ENCODE data around the gene NCOR1. TPM values are rescaled to one million over a fixed set of nuclear protein-coding genes. Genes with fewer than 3 reads are reported as not detected.
A peak's percentile ranks its signal among the peaks of the same experiment; 100 is the strongest.
"Not testable (repeated sequence)": the region's sequence is repeated elsewhere in the genome, so short reads cannot be mapped to it uniquely, and the experiment has no call there.

Gene NCOR1
- total RNA-seq, 1 donor from 2014 or later = 108 TPM

DNA sequence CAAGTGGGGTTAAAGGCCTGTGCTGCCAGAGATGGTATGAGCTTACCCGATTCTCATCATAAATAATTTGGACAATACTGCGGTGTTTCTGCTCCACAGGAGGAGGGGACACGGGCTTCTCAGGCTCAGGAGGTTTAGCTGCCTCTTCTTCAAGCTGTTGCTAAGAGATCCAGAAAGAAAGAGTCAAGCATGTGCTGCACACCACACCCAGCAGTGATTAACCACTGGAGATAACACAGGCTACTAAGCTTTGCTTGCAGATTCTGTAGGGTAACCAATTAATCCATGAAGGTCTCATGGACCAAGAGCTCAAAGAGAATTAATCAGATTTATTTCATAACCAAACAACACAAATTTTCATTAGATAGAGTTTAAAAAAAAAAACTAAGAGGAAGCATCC, 56.6 kb downstream of the NCOR1 start:
- peaks cover 15% of the 10 kb centered on the region for H3K36me3 Mint-ChIP-seq (ENCODE audit: low read depth)
- TF ChIP-seq, protein P1, sequence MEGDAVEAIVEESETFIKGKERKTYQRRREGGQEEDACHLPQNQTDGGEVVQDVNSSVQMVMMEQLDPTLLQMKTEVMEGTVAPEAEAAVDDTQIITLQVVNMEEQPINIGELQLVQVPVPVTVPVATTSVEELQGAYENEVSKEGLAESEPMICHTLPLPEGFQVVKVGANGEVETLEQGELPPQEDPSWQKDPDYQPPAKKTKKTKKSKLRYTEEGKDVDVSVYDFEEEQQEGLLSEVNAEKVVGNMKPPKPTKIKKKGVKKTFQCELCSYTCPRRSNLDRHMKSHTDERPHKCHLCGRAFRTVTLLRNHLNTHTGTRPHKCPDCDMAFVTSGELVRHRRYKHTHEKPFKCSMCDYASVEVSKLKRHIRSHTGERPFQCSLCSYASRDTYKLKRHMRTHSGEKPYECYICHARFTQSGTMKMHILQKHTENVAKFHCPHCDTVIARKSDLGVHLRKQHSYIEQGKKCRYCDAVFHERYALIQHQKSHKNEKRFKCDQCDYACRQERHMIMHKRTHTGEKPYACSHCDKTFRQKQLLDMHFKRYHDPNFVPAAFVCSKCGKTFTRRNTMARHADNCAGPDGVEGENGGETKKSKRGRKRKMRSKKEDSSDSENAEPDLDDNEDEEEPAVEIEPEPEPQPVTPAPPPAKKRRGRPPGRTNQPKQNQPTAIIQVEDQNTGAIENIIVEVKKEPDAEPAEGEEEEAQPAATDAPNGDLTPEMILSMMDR (IDR thresholded peaks at IDR 0.05) = no peak
- peaks cover 11% of the 10 kb centered on the region for H3K4me1 Mint-ChIP-seq (ENCODE audit: low read depth)
- H3K27me3 Mint-ChIP-seq (ENCODE audit: low read depth) = no peaks in the 10 kb centered on the region
- H3K9me3 Mint-ChIP-seq (ENCODE audit: low read depth) = no peaks in the 10 kb centered on the region
- no peak overlapping the region for H3K27ac Mint-ChIP-seq (ENCODE audit: unreplicated experiment)
- H3K4me3 Mint-ChIP-seq (ENCODE audit: unreplicated experiment) = no peak overlapping the region
- no peak for DNase-seq (ENCODE audit: low spot score)

DNA sequence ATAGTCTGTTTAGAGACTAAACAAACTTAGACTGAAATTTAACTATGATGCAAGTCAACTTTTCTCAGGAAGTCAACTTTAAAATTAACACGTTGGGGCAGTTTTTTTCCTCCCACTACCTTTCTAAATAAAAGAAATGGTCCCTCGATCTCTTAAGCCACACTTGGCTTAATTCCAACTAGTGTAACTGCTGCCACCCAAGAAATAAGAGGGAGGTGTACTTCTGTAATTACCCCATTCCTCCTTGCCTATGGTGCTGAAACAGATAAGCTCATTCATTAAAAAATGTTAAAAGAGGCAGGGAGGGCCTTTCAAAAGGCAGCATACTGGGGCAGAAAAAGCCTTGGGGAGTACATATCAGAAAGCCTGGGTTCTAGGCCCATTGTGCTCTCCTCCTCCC, 59.8 kb downstream of the NCOR1 start:
- DNase-seq (ENCODE audit: low spot score) = no peak
- Mint-ChIP-seq H3K9me3 (ENCODE audit: low read depth) (peaks cover 2% of the 10 kb centered on the region), H3K4me1 (ENCODE audit: low read depth) (peaks cover 2% of the 10 kb centered on the region)

DNA sequence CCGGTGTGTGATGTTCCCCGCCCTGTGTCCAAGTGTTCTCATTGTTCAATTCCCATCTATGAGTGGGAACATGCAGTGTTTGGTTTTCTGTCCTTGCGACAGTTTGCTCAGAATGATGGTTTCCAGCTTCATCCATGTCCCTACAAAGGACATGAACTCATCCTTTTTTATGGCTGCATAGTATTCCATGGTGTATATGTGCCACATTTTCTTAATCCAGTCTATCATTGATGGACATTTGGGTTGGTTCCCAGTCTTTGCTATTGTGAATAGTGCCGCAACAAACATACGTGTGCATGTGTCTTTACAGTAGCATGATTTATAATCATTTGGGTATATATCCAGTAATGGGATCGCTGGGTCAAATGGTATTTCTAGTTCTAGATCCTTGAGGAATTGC, 63.0 kb downstream of the NCOR1 start:
- not testable (repeated sequence) for H3K9me3 Mint-ChIP-seq (ENCODE audit: low read depth); H3K27ac Mint-ChIP-seq (ENCODE audit: unreplicated experiment); H3K4me3 Mint-ChIP-seq (ENCODE audit: unreplicated experiment); DNase-seq (ENCODE audit: low spot score); H3K27me3 Mint-ChIP-seq (ENCODE audit: low read depth)
- Mint-ChIP-seq H3K36me3 (ENCODE audit: low read depth) (peaks cover 29% of the 10 kb centered on the region), H3K4me1 (ENCODE audit: low read depth) (peaks cover 12% of the 10 kb centered on the region)

More for the DNA sequence above, 59.8 kb downstream of the NCOR1 start:
- Mint-ChIP-seq H3K36me3 (ENCODE audit: low read depth) (peaks cover 24% of the 10 kb centered on the region), H3K27ac (ENCODE audit: unreplicated experiment) (no peak overlapping the region), H3K27me3 (ENCODE audit: low read depth) (no peaks in the 10 kb centered on the region), H3K4me3 (ENCODE audit: unreplicated experiment) (no peak overlapping the region)
- TF ChIP-seq, protein P1 (IDR thresholded peaks at IDR 0.05) = no peak

DNA sequence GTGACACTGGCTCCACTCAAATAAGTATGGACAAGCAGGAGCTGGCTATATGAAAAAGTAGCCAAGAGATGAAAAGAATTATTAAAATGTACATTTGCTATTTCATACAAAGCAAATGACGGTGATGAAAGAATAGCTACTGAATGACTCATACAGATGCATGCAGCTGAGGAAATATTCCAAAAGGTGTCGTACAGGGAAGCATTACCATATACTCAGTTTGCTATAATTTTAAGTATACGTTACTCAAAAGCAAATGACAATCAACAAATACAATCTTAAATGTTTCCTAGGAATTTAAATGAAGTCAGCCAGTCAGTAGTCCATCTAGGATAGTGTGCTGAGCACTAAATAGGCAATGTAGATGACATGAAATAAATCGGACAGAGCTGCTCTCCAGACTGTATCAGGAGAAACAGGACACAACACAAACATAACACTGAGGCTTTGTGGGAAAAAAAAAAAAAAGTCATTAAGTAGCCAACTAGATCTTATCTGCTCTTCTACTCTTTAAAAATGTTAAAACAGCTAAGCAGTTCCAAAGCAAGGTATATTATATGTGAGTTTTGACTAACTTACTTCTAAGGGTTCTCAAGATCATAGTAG, 65.0 kb downstream of the NCOR1 start:
- no peaks in the 10 kb centered on the region for H3K27me3 Mint-ChIP-seq (ENCODE audit: low read depth)
- H3K4me3 Mint-ChIP-seq (ENCODE audit: unreplicated experiment) = no peak overlapping the region
- peak overlapping the region; percentile 70 for H3K27ac Mint-ChIP-seq (ENCODE audit: unreplicated experiment)
- peaks cover 2% of the 10 kb centered on the region for H3K9me3 Mint-ChIP-seq (ENCODE audit: low read depth)
- TF ChIP-seq, protein P1 (IDR thresholded peaks at IDR 0.05) = no peak
- DNase-seq (ENCODE audit: low spot score) = no peak
- peaks cover 12% of the 10 kb centered on the region for H3K4me1 Mint-ChIP-seq (ENCODE audit: low read depth)
- peaks cover 31% of the 10 kb centered on the region for H3K36me3 Mint-ChIP-seq (ENCODE audit: low read depth)

DNA sequence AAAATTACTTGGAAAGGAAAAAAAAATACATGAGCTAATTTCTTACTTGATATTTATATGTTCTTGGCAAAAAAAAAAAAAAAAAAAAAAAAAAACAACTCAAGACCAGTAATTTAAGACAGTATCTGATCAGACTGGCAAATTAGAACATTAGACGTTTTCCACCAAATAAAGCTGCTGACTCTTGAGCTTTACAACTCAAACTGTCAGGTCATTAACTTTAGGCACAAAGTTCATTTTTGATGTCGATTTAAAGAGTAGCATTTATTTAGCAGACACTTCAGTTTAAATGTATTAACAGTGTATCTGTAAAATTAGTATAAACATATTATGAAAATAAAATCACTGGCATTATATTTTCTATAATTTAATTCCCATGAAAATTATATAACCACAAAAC, 66.7 kb downstream of the NCOR1 start:
- Mint-ChIP-seq H3K9me3 (ENCODE audit: low read depth) (peaks cover 2% of the 10 kb centered on the region), H3K36me3 (ENCODE audit: low read depth) (peaks cover 30% of the 10 kb centered on the region)

DNA sequence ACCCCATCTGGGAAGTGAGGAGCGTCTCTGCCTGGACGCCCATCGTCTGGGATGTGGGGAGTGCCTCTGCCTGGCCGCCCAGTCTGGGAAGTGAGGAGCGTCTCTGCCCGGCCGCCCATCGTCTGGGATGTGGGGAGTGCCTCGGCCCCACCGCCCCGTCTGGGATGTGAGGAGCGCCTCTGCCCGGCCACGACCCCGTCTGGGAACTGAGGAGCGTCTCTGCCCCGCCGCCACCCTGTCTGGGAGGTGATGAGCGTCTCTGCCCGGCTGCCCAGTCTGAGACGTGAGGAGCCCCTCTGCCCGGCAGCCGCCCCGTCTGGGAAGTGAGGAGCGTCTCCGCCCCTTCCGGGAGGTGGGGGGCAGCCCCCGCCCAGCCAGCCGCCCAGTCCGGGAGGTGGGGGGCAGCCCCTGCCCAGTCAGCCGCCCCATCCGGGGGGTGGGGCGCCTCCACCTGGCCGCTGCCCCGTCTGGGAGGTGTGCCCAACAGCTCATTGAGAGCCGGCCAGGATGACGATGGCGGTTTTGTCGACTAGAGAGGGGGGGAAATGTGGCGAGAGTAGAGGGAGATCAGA, 69.9 kb downstream of the NCOR1 start:
- H3K36me3 Mint-ChIP-seq (ENCODE audit: low read depth) = peaks cover 25% of the 10 kb centered on the region
- DNase-seq (ENCODE audit: low spot score); H3K9me3 Mint-ChIP-seq (ENCODE audit: low read depth); H3K4me3 Mint-ChIP-seq (ENCODE audit: unreplicated experiment); H3K27ac Mint-ChIP-seq (ENCODE audit: unreplicated experiment); H3K4me1 Mint-ChIP-seq (ENCODE audit: low read depth); H3K27me3 Mint-ChIP-seq (ENCODE audit: low read depth): not testable (repeated sequence)

More for the DNA sequence above, 66.7 kb downstream of the NCOR1 start:
- Mint-ChIP-seq H3K27me3 (ENCODE audit: low read depth) (no peaks in the 10 kb centered on the region), H3K4me1 (ENCODE audit: low read depth) (peaks cover 12% of the 10 kb centered on the region), H3K27ac (ENCODE audit: unreplicated experiment) (no peak overlapping the region), H3K4me3 (ENCODE audit: unreplicated experiment) (no peak overlapping the region)
- no peak for DNase-seq (ENCODE audit: low spot score)
- TF ChIP-seq, protein P1 (IDR thresholded peaks at IDR 0.05) = no peak

All from chondrocyte (in vitro differentiated cells).